Rectal smooth muscle tissue (tissue), 1 donor: ENCODE measurements around the gene LSP1.

Experiments used
- H3K27ac ChIP-seq: one replicate; pipeline ENCODE4 v1.7.0; 2013; ENCODE audit warnings: low read depth, low read length, inconsistent platforms
- H3K27me3 ChIP-seq: one replicate; pipeline ENCODE4 v1.7.0; 2013; ENCODE audit warnings: low read length; ENCODE audit not compliant: control insufficient read depth, insufficient read depth
- H3K36me3 ChIP-seq: one replicate; pipeline ENCODE4 v1.7.0; 2013; ENCODE audit warnings: low read length; ENCODE audit not compliant: control insufficient read depth, insufficient read depth
- H3K4me1 ChIP-seq: one replicate; pipeline ENCODE4 v1.7.0; 2013; ENCODE audit warnings: low read length; ENCODE audit not compliant: control insufficient read depth, insufficient read depth
- H3K4me3 ChIP-seq: one replicate; pipeline ENCODE4 v1.7.0; 2013; ENCODE audit warnings: low read length
- H3K9ac ChIP-seq: one replicate; pipeline ENCODE4 v1.7.0; 2013; ENCODE audit warnings: low read length

LSP1 gene

GRCh38 chr11:1877211-1878136 is 24.6 kb downstream of the LSP1 start:
- Histone ChIP-seq H3K4me3 (no peak overlapping the region), H3K4me1 (peaks cover 15% of the 10 kb centered on the region), H3K27ac (peak overlapping the region; percentile 71), H3K27me3 (peaks cover 4% of the 10 kb centered on the region), H3K36me3 (no peaks in the 10 kb centered on the region), H3K9ac (no peak overlapping the region)

GRCh38 chr11:1878137-1879031 is 25.5 kb downstream of the LSP1 start:
- Histone ChIP-seq H3K4me1 (peaks cover 15% of the 10 kb centered on the region), H3K27ac (peak overlapping the region; percentile 71)

GRCh38 chr11:1879342-1879940 is 26.6 kb downstream of the LSP1 start:
- Histone ChIP-seq H3K4me3 (no peak overlapping the region), H3K9ac (no peak overlapping the region), H3K36me3 (peaks cover 4% of the 10 kb centered on the region), H3K27me3 (peaks cover 4% of the 10 kb centered on the region), H3K4me1 (peaks cover 15% of the 10 kb centered on the region), H3K27ac (peak overlapping the region; percentile 22)

More at GRCh38 chr11:1878137-1879031, 25.5 kb downstream of the LSP1 start:
- Histone ChIP-seq H3K36me3 (peaks cover under 1% of the 10 kb centered on the region), H3K9ac (no peak overlapping the region), H3K27me3 (peaks cover 4% of the 10 kb centered on the region), H3K4me3 (no peak overlapping the region)

- Histone ChIP-seq H3K9ac (no peak overlapping the region), H3K36me3 (peaks cover 6% of the 10 kb centered on the region), H3K27me3 (peaks cover 4% of the 10 kb centered on the region), H3K4me3 (no peak overlapping the region), H3K4me1 (peaks cover 15% of the 10 kb centered on the region), H3K27ac (peak overlapping the region; percentile 76)
Measured at GRCh38 chr11:1879941-1880720, 27.2 kb downstream of the LSP1 start.

GRCh38 chr11:1880746-1881441 is 28.0 kb downstream of the LSP1 start:
- Histone ChIP-seq H3K4me1 (peaks cover 15% of the 10 kb centered on the region), H3K36me3 (peaks cover 8% of the 10 kb centered on the region), H3K9ac (no peak overlapping the region), H3K27ac (peak overlapping the region; percentile 76), H3K27me3 (peaks cover 4% of the 10 kb centered on the region), H3K4me3 (no peak overlapping the region)

GRCh38 chr11:1881442-1882264 is 28.8 kb downstream of the LSP1 start:
- H3K4me1 ChIP-seq, result peaks cover 11% of the 10 kb centered on the region
- peaks cover under 1% of the 10 kb centered on the region for H3K27me3 ChIP-seq
- no peak overlapping the region for H3K9ac ChIP-seq
- peak overlapping the region; percentile 76 for H3K27ac ChIP-seq
- no peak overlapping the region for H3K4me3 ChIP-seq
- peaks cover 11% of the 10 kb centered on the region for H3K36me3 ChIP-seq

GRCh38 chr11:1882265-1883238 is 29.7 kb downstream of the LSP1 start:
- peaks cover 11% of the 10 kb centered on the region for H3K36me3 ChIP-seq
- no peaks in the 10 kb centered on the region for H3K27me3 ChIP-seq
- peaks cover 6% of the 10 kb centered on the region for H3K4me1 ChIP-seq
- no peak overlapping the region for H3K27ac ChIP-seq
- no peak overlapping the region for H3K9ac ChIP-seq
- no peak overlapping the region for H3K4me3 ChIP-seq

- no peak overlapping the region for H3K4me3 ChIP-seq
- no peaks in the 10 kb centered on the region for H3K27me3 ChIP-seq
- peaks cover 17% of the 10 kb centered on the region for H3K36me3 ChIP-seq
- H3K4me1 ChIP-seq, result peaks cover 6% of the 10 kb centered on the region
- H3K9ac ChIP-seq, result no peak overlapping the region
- H3K27ac ChIP-seq, result no peak overlapping the region
Measured at GRCh38 chr11:1883346-1884302, 30.7 kb downstream of the LSP1 start.

- peaks cover 17% of the 10 kb centered on the region for H3K36me3 ChIP-seq
- H3K27ac ChIP-seq, result no peak overlapping the region
- peaks cover 6% of the 10 kb centered on the region for H3K4me1 ChIP-seq
- no peak overlapping the region for H3K4me3 ChIP-seq
- no peak overlapping the region for H3K9ac ChIP-seq
- H3K27me3 ChIP-seq, result no peaks in the 10 kb centered on the region
Measured at GRCh38 chr11:1884303-1884700, 31.4 kb downstream of the LSP1 start.
